Activated CD4-positive, alpha-beta T cell treated with anti-CD3 and anti-CD28 coated beads, Interleukin-2, Interleukin-4, amounts not matched to agents 100 ng/mL and 50 ng/mL, durations not matched to agents 16 hours and 8 hours (primary cell): ENCODE measurements around the gene MT4.

Experiments used
- DNase-seq: peaks from one replicate; pipeline ENCODE4 v3.0.0-alpha.2; 2020; ENCODE audit warnings: low spot score

MT4 gene

GRCh38 chr16:56604966-56605365, 40.1 kb downstream of the MT4 start:
- DNase-seq: no peak

- no peak for DNase-seq
Measured at GRCh38 chr16:56605475-56605874, 40.6 kb downstream of the MT4 start.

GRCh38 chr16:56606071-56606475, 41.2 kb downstream of the MT4 start:
- no peak for DNase-seq

- DNase-seq: no peak
Measured at GRCh38 chr16:56606476-56607108, 41.7 kb downstream of the MT4 start.

GRCh38 chr16:56607109-56607618, 42.3 kb downstream of the MT4 start:
- no peak for DNase-seq

- no peak for DNase-seq
Measured at GRCh38 chr16:56607675-56608042, 42.8 kb downstream of the MT4 start.

GRCh38 chr16:56608043-56608875, 43.4 kb downstream of the MT4 start, which contains the start of gene MT2A:
TSS of gene MT2A (plus strand) at chr16:56608584. CDS start at chr16:56608656, 72 bp downstream.
- DNase-seq: peak; percentile 94

GRCh38 chr16:56608876-56609462, 44.1 kb downstream of the MT4 start:
- no peak for DNase-seq

- DNase-seq: peak; percentile 85
Measured at GRCh38 chr16:56609463-56609921, 44.6 kb downstream of the MT4 start.

GRCh38 chr16:56610017-56610608, 45.2 kb downstream of the MT4 start:
- peak; percentile 77 for DNase-seq

GRCh38 chr16:56610609-56611111, 45.8 kb downstream of the MT4 start:
- peak; percentile 48 for DNase-seq

GRCh38 chr16:56611281-56611833, 46.5 kb downstream of the MT4 start:
- no peak for DNase-seq

GRCh38 chr16:56613706-56614105, 48.8 kb downstream of the MT4 start:
- no peak for DNase-seq

GRCh38 chr16:56614549-56614991, 49.7 kb downstream of the MT4 start:
- peak; percentile 81 for DNase-seq

GRCh38 chr16:56615353-56615752, 50.5 kb downstream of the MT4 start:
- no peak for DNase-seq

GRCh38 chr16:56616608-56617211, 51.8 kb downstream of the MT4 start:
- DNase-seq: no peak

- peak; percentile 63 for DNase-seq
Measured at GRCh38 chr16:56617212-56618085, 52.6 kb downstream of the MT4 start.

GRCh38 chr16:56618138-56618537, 53.3 kb downstream of the MT4 start:
- DNase-seq: no peak
